SK-N-MC (cell line): ENCODE results near the gene FAXDC2.

Experiments used
- DNase-seq: peaks from one replicate; pipeline ENCODE4 v3.0.0-alpha.2; 2011; ENCODE audit warnings: low read depth, low spot score
- H3K27ac ChIP-seq: fragments of 200-600 bp; sonication (generic); 2 replicates; pipeline ENCODE4 v1.5.1; 2016; ENCODE audit warnings: mixed run types
- H3K36me3 ChIP-seq: fragments of 200-600 bp; sonication (generic); 2 replicates; pipeline ENCODE4 v1.6.1; 2017; ENCODE audit warnings: antibody characterized with exemption, low read length, mixed read lengths; ENCODE audit not compliant: insufficient read depth
- H3K4me3 ChIP-seq: fragments of 200-600 bp; sonication (generic); 2 replicates; pipeline ENCODE4 v1.5.1; 2016
- H3K9ac ChIP-seq: fragments of 200-600 bp; sonication (generic); 2 replicates; pipeline ENCODE4 v1.8.0; 2017; ENCODE audit warnings: mixed run types, mixed read lengths; ENCODE audit not compliant: insufficient read length
- H3K9me3 ChIP-seq: fragments of 200-600 bp; sonication (generic); 2 replicates; pipeline ENCODE4 v1.6.1; 2017; ENCODE audit warnings: low read depth, mild to moderate bottlenecking, antibody characterized with exemption, low read length, moderate library complexity, mixed read lengths
- EZH2 ChIP-seq: fragments of 200-600 bp; sonication (generic); IDR thresholded peaks from one replicate; pipeline ENCODE4 v1.6.1; 2017; ENCODE audit warnings: antibody characterized with exemption
- FOXP2 ChIP-seq: optimal IDR thresholded peaks from 2 replicates; pipeline ENCODE3; 2011; ENCODE audit warnings: mild to moderate bottlenecking, moderate library complexity; ENCODE audit not compliant: insufficient read depth; ENCODE audit errors: extremely low read length, control extremely low read depth
- POLR2AphosphoS5 ChIP-seq: IDR thresholded peaks from 2 replicates; pipeline ENCODE4 v1.6.1; 2012; ENCODE audit warnings: mild to moderate bottlenecking, low read depth, low read length, borderline replicate concordance

Gene FAXDC2

GRCh38 chr5:154788212-154788611 is 62.2 kb downstream of the FAXDC2 start:
- no peak for TF ChIP-seq POLR2AphosphoS5
- TF ChIP-seq EZH2 = no peak
- no peak for TF ChIP-seq FOXP2
- Histone ChIP-seq H3K27ac (peak overlapping the region; percentile 37; the same call in 1 of the 2 replicates), H3K4me3 (no peak overlapping the region), H3K9ac (no peak overlapping the region), H3K9me3 (no peaks in the 10 kb centered on the region), H3K36me3 (peaks cover 45% of the 10 kb centered on the region)
- DNase-seq = no peak

- Histone ChIP-seq H3K27ac (no peak overlapping the region), H3K36me3 (peaks cover 27% of the 10 kb centered on the region)
- TF ChIP-seq POLR2AphosphoS5 (no peak), FOXP2 (no peak)
Measured at GRCh38 chr5:154786414-154786813, 64.0 kb downstream of the FAXDC2 start.

GRCh38 chr5:154784856-154785255 is 65.5 kb downstream of the FAXDC2 start:
- Histone ChIP-seq H3K4me3 (no peak overlapping the region), H3K9ac (no peak overlapping the region), H3K9me3 (no peaks in the 10 kb centered on the region), H3K27ac (peak overlapping the region; percentile 61; the same call in 1 of the 2 replicates), H3K36me3 (peaks cover 13% of the 10 kb centered on the region)
- TF ChIP-seq POLR2AphosphoS5 (peak; percentile 17; the same call in 1 of the 2 replicates), FOXP2 (no peak)
- no peak for DNase-seq

More at GRCh38 chr5:154786414-154786813, 64.0 kb downstream of the FAXDC2 start:
- no peak for DNase-seq
- H3K9me3 ChIP-seq = no peaks in the 10 kb centered on the region
- no peak overlapping the region for H3K9ac ChIP-seq
- no peak overlapping the region for H3K4me3 ChIP-seq

GRCh38 chr5:154783774-154784460 is 66.5 kb downstream of the FAXDC2 start:
- no peak for DNase-seq
- Histone ChIP-seq H3K36me3 (peaks cover 10% of the 10 kb centered on the region), H3K27ac (peak overlapping the region; percentile 61), H3K4me3 (no peak overlapping the region), H3K9ac (no peak overlapping the region), H3K9me3 (no peaks in the 10 kb centered on the region)
- TF ChIP-seq POLR2AphosphoS5 (no peak), EZH2 (no peak), FOXP2 (no peak)

- no peak overlapping the region for H3K9ac ChIP-seq
- H3K4me3 ChIP-seq = no peak overlapping the region
- no peaks in the 10 kb centered on the region for H3K9me3 ChIP-seq
- DNase-seq = no peak
- H3K36me3 ChIP-seq = peaks cover 13% of the 10 kb centered on the region
- H3K27ac ChIP-seq = peak overlapping the region; percentile 61
- TF ChIP-seq EZH2 (no peak), POLR2AphosphoS5 (no peak; the same call in 1 of the 2 replicates), FOXP2 (no peak)
Measured at GRCh38 chr5:154782812-154783592, 67.4 kb downstream of the FAXDC2 start.

- TF ChIP-seq POLR2AphosphoS5 (no peak), EZH2 (no peak), FOXP2 (no peak)
- DNase-seq = no peak
- Histone ChIP-seq H3K9me3 (no peaks in the 10 kb centered on the region), H3K9ac (no peak overlapping the region), H3K36me3 (peaks cover 13% of the 10 kb centered on the region), H3K4me3 (no peak overlapping the region), H3K27ac (no peak overlapping the region)
Measured at GRCh38 chr5:154782326-154782725, 68.1 kb downstream of the FAXDC2 start.

GRCh38 chr5:154780128-154780527 is 70.3 kb downstream of the FAXDC2 start:
- H3K9me3 ChIP-seq = no peaks in the 10 kb centered on the region
- peaks cover 19% of the 10 kb centered on the region for H3K36me3 ChIP-seq
- TF ChIP-seq EZH2 (no peak), FOXP2 (no peak), POLR2AphosphoS5 (no peak)
- H3K4me3 ChIP-seq = no peak overlapping the region
- H3K27ac ChIP-seq = no peak overlapping the region
- no peak for DNase-seq
- H3K9ac ChIP-seq = no peak overlapping the region

GRCh38 chr5:154779105-154779504 is 71.3 kb downstream of the FAXDC2 start:
- no peak for TF ChIP-seq POLR2AphosphoS5
- TF ChIP-seq EZH2 = no peak
- no peak for TF ChIP-seq FOXP2
- Histone ChIP-seq H3K9ac (no peak overlapping the region), H3K9me3 (no peaks in the 10 kb centered on the region), H3K4me3 (no peak overlapping the region), H3K27ac (peak overlapping the region; percentile 36; the same call in 1 of the 2 replicates), H3K36me3 (peaks cover 21% of the 10 kb centered on the region; the same call in 1 of the 2 replicates)
- DNase-seq = no peak
